GM18499 (cell line): ENCODE data around the gene NXNL1.
"Not testable (repeated sequence)": the region's sequence is repeated elsewhere in the genome, so short reads cannot be mapped to it uniquely, and the experiment has no call there.

Experiments
- ATAC-seq: cut with Tn5 transposase; IDR thresholded peaks from one replicate; pipeline ENCODE4 v1.9.1; 2021; ENCODE audit warnings: moderate number of reproducible peaks; ENCODE audit not compliant: insufficient read depth, unreplicated experiment

The NXNL1 gene

GRCh38 chr19:17460372-17461230 is at the start of gene NXNL1:
Gene NXNL1 (minus strand): TSS chr19:17460926. CDS start chr19:17460869, 57 bp downstream.
- no peak for ATAC-seq

GRCh38 chr19:17508558-17508933 is 47.8 kb upstream of the NXNL1 start:
- ATAC-seq: not testable (repeated sequence)

- ATAC-seq: no peak
These were observed 46.0 kb upstream of the NXNL1 start for GRCh38 chr19:17506745-17507144.

GRCh38 chr19:17505223-17505622 is 44.5 kb upstream of the NXNL1 start:
- ATAC-seq: no peak

- ATAC-seq: no peak
These were observed 43.7 kb upstream of the NXNL1 start for GRCh38 chr19:17504456-17504855.

GRCh38 chr19:17504030-17504429 is 43.3 kb upstream of the NXNL1 start:
- ATAC-seq: no peak

- ATAC-seq: no peak
These were observed 42.5 kb upstream of the NXNL1 start for GRCh38 chr19:17503240-17503639.

GRCh38 chr19:17500447-17501198 is 39.9 kb upstream of the NXNL1 start:
- ATAC-seq: no peak

- ATAC-seq: no peak
These were observed 39.1 kb upstream of the NXNL1 start for GRCh38 chr19:17499648-17500446.

- ATAC-seq: not testable (repeated sequence)
These were observed 38.3 kb upstream of the NXNL1 start for GRCh38 chr19:17499025-17499424.

GRCh38 chr19:17497149-17497798 is 36.5 kb upstream of the NXNL1 start:
- no peak for ATAC-seq

GRCh38 chr19:17496337-17496997 is 35.7 kb upstream of the NXNL1 start:
- no peak for ATAC-seq

GRCh38 chr19:17495639-17496296 is 35.0 kb upstream of the NXNL1 start:
- no peak for ATAC-seq

GRCh38 chr19:17491287-17491686 is 30.6 kb upstream of the NXNL1 start:
- no peak for ATAC-seq

GRCh38 chr19:17490411-17490810 is 29.7 kb upstream of the NXNL1 start:
- no peak for ATAC-seq

GRCh38 chr19:17489392-17490030 is 28.8 kb upstream of the NXNL1 start:
- no peak for ATAC-seq

- ATAC-seq: no peak
These were observed 28.1 kb upstream of the NXNL1 start for GRCh38 chr19:17488593-17489391.
